GM21390 (cell line): ENCODE data around the gene HMGN3.

ENCODE experiments used
- ATAC-seq: cut with Tn5 transposase; IDR thresholded peaks from one replicate; pipeline ENCODE4 v1.9.1; 2021; ENCODE audit not compliant: unreplicated experiment

Gene HMGN3

DNA sequence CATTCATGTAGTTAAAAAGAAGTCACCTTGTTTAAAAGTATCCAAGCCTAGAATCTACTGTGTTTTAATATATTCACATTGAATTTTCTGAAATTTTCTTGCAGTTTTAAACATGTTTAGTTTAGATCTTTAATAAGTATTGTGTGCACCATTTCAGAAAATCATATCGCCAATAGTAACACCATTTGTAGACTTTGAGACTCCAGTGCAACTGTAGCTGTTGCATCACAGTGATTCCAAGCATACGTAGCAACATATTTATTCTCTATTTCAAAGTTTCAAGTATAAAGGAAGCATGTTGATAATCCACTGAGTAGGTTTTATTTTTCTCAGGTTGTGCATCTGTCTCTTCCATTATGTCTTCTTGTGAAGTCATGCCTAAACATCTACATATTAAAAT is 46.4 kb downstream of the HMGN3 start:
- no peak for ATAC-seq

DNA sequence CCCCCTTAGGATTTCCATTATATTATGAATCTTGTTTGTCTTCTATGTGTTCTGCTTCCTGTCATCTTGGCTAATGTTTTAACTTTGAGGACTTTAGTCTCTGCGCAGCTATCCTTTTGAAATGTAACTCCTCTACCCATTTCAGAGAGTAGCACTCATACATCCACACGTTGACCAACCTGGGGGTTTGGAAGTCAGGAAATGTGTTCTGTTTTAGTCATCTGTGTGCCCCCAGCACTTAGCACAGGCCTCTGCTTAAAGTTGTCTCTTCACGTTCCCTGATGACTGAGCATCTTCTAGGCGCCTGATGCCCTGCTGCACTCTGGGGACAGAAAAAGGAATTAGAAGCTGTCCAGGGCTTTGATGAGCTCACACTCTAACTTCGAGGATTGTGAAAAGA is 47.9 kb downstream of the HMGN3 start:
- no peak for ATAC-seq

DNA sequence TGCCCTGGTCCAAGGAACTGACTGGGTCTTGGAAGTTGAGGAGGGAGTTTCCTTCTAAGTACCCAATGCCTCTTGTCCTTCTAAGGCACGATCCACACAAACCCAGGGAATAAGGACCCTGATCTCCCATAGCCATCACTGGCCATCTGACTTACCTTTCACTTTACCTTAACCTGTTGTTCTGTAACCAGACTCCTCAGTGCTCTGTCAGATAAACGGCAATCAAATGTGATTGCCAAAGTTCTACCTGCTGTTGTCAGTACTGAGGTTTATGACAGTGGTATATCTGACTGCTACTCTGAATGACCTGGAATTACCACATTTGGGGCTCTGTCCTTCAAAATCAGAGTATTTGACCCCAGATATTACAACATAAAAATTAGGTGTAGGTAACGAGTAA is 49.8 kb downstream of the HMGN3 start:
- ATAC-seq: no peak

- no peak for ATAC-seq
Measured at GRCh38 chr6:79184086-79184485, 50.4 kb downstream of the HMGN3 start.

GRCh38 chr6:79180052-79180451 is 54.4 kb downstream of the HMGN3 start:
- ATAC-seq: no peak

- no peak for ATAC-seq
Measured at GRCh38 chr6:79173378-79173777, 61.1 kb downstream of the HMGN3 start.

GRCh38 chr6:79170959-79171358 is 63.5 kb downstream of the HMGN3 start:
- no peak for ATAC-seq

GRCh38 chr6:79170431-79170830 is 64.1 kb downstream of the HMGN3 start:
- no peak for ATAC-seq

DNA sequence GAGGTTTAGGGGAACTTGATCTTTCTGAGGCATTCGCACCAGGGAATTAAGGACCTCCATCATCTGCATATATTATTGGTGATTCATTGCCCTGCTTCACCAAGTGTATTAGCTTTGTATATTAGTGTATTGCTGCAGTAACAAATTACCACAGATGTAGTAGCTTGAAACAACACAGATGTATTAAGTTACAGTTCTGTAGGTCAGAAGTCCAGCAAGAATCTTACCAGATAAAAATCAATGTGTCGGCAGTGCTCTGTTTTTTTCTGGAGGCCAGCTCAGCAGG is 65.8 kb downstream of the HMGN3 start:
- no peak for ATAC-seq

- no peak for ATAC-seq
Measured at GRCh38 chr6:79167931-79168694, 66.4 kb downstream of the HMGN3 start.

DNA sequence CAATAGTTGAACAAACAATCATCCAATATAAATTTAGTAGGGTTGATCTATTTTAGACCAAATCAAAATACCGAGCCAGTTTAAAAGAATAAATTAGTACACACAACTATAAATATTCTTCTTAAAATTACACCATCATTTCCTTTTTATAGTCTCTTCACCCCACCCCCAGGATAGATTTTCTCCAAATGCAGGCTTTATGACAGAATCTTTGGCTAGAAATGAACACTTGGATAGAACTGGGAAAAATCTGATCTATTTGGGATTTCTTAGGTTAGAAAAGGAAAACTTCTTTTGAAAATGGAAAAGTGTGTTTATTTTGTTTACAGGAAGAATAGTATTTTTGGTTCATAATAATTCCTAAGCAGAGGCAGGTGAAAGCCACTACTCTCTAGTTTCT is 74.6 kb downstream of the HMGN3 start:
- no peak for ATAC-seq

DNA sequence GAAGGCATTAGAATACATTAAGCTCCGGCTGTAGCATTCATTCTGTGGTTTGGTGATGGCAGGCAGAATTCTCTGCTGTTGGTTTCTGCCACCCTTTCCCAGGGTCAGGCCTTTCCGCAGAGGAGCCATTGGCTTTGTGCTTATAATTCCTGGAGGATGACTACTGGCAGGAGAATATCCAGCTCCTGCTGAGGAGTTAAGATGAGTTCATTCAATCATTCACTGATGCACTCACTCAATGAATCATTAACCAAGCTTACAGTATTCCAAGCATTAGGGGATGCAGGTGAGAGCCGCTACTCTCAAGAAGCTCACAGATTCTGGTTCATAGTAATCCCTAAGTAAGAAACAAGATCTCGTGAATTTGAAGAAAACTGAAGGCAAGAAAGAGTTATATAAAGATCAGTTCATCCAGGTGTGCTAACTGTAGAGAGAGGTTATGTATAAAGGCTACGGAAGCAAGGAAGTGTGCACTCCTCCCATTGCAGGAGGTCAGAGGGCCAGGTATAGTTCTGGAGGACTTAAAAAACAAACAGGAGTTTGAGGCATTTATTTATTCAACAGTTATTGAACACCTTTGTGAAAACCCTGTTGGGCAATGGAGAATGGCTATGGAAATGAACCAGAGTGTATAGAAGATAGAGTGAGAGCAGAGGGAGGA is 75.5 kb downstream of the HMGN3 start:
- ATAC-seq: no peak

DNA sequence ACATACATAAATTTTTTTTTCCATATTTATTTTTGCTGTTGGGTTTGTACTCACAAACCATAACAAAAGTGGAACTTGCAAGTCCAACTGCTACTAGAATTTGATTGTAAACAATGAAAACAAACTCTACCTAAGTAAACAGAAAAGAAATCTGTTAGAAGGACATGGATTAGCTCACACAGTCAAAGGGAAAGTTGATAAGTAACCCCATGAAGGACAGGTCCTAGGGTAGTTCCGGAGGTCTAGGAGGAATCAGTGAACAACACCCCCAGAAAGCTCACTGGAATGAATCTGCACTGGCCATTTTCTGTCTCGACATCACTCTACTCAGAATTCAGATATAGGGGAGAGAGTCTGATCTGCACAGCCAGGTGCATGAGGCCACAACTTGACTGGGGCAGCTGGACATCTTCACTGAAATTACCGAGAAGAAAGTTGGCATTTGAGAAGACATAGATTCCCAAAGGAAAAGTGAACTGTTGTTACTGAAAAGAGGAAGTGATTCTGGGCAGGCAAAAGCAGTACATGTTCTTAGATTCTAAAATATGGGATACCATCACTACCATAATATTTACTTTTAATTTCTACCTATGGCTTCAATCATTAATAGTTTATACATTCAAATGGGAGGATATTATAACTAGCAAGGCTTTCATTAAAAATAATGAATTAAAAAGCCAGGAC is 76.4 kb downstream of the HMGN3 start:
- no peak for ATAC-seq

- ATAC-seq: no peak
Measured at GRCh38 chr6:79152269-79152737, 82.2 kb downstream of the HMGN3 start.
